SK-N-SH (cell line): ENCODE data around the gene ATG2A. TPM values are rescaled to one million over a fixed set of nuclear protein-coding genes. Genes with fewer than 3 reads are reported as not detected.

ENCODE experiments used
- CTCF ChIA-PET: fragments of 300-600, 350-600 bp; formaldehyde crosslinking; extraction: SDS; loops from one replicate; lab custom pipeline; 2021; lab: Yijun Ruan, JAX
- POLR2A ChIA-PET: fragments of 350-600 bp; sonication (Branson Sonifier 250); formaldehyde crosslinking; extraction: SDS; loops from one replicate; lab custom pipeline; 2020; ENCODE audit warnings: antibody characterized with exemption, inconsistent platforms; lab: Yijun Ruan, JAX
- DNase-seq: peaks from one replicate; pipeline ENCODE4 v3.0.0; 2012
- H2AFZ ChIP-seq: fragments of 200-600 bp; sonication (generic); 2 replicates; pipeline ENCODE4 v1.8.1; 2016; ENCODE audit warnings: antibody characterized with exemption, mild to moderate bottlenecking, low read depth
- H3F3A ChIP-seq: fragments of 200-600 bp; sonication (generic); replicated peaks from 2 replicates; pipeline ENCODE3; 2016; ENCODE audit warnings: antibody characterized with exemption, mild to moderate bottlenecking; ENCODE audit not compliant: insufficient read depth
- H3K27ac ChIP-seq, 2 experiments: fragments of 200-500 bp in 1 of 2; fragments of 200-600 bp in 1 of 2; sonication (Bioruptor generic) in 1 of 2; sonication (generic), shearing (Covaris generic) in 1 of 2; 2 replicates each; pipeline versions ENCODE4 v1.5.1 to v1.6.1; 2014 to 2016; ENCODE audit warnings: low read depth in 2 of 2, inconsistent platforms in 1 of 2, low read length in 1 of 2, mild to moderate bottlenecking in 1 of 2, mixed read lengths in 1 of 2
- H3K27me3 ChIP-seq: fragments of 200-600 bp; sonication (generic), shearing (Covaris generic); 2 replicates; pipeline ENCODE4 v1.6.1; 2016; ENCODE audit warnings: mixed run types; ENCODE audit not compliant: insufficient read depth
- H3K36me3 ChIP-seq, 2 experiments: fragments of 200-500 bp in 1 of 2; fragments of 200-600 bp in 1 of 2; sonication (Bioruptor generic) in 1 of 2; sonication (generic) in 1 of 2; replicated peaks in 1 of 2; 2 replicates each; pipeline versions ENCODE3 to v1.5.1; 2014 to 2016; ENCODE audit warnings: low read length in 1 of 2, mild to moderate bottlenecking in 1 of 2; ENCODE audit not compliant: insufficient read depth in 2 of 2, control insufficient read depth in 1 of 2
- H3K4me1 ChIP-seq, 2 experiments: fragments of 200-500 bp in 1 of 2; fragments of 200-600 bp in 1 of 2; sonication (Bioruptor generic) in 1 of 2; sonication (generic), shearing (Covaris generic) in 1 of 2; 2 replicates each; pipeline versions ENCODE4 v1.5.1 to v1.6.1; 2014 to 2016; ENCODE audit warnings: low read depth in 1 of 2, low read length in 1 of 2, mixed run types in 1 of 2; ENCODE audit not compliant: insufficient read depth in 2 of 2, control insufficient read depth in 1 of 2
- H3K4me2 ChIP-seq: fragments of 200-600 bp; sonication (generic), shearing (Covaris generic); 2 replicates; pipeline ENCODE4 v1.6.1; 2017; ENCODE audit warnings: mixed run types
- H3K4me3 ChIP-seq, 2 experiments: fragments of 200-500 bp in 1 of 2; fragments of 200-600 bp in 1 of 2; sonication (Bioruptor generic) in 1 of 2; sonication (generic), shearing (Covaris generic) in 1 of 2; 2 replicates each; pipeline versions ENCODE4 v1.5.1 to v1.8.1; 2014 to 2016; ENCODE audit warnings: low read depth in 2 of 2, inconsistent platforms in 1 of 2, low read length in 1 of 2, mild to moderate bottlenecking in 1 of 2, mixed read lengths in 1 of 2, moderate library complexity in 1 of 2
- H3K79me2 ChIP-seq: fragments of 200-600 bp; sonication (generic); 2 replicates; pipeline ENCODE4 v1.8.1; 2017; ENCODE audit warnings: mild to moderate bottlenecking; ENCODE audit not compliant: insufficient read depth
- H3K9ac ChIP-seq: fragments of 200-600 bp; sonication (generic); 2 replicates; pipeline ENCODE4 v1.6.1; 2017; ENCODE audit warnings: mixed run types
- H3K9me2 ChIP-seq: fragments of 200-600 bp; sonication (generic); 2 replicates; pipeline ENCODE4 v1.6.1; 2017; ENCODE audit warnings: mixed run types
- H3K9me3 ChIP-seq: fragments of 200-600 bp; sonication (generic); 2 replicates; pipeline ENCODE4 v1.6.1; 2017; ENCODE audit warnings: mixed run types, mild to moderate bottlenecking, moderate library complexity
- H4K20me1 ChIP-seq: fragments of 200-600 bp; sonication (generic); 2 replicates; pipeline ENCODE4 v1.6.1; 2017; ENCODE audit warnings: mild to moderate bottlenecking, mixed run types; ENCODE audit not compliant: insufficient read depth
- CHD2 ChIP-seq: fragments of 150-350 bp; IDR thresholded peaks from 2 replicates; pipeline ENCODE4 v1.6.1; 2018; ENCODE audit warnings: low read length; ENCODE audit not compliant: partially characterized antibody
- ELF1 ChIP-seq: IDR thresholded peaks from 2 replicates; pipeline ENCODE4 v1.4.0; 2012
- EZH2phosphoT487 ChIP-seq: fragments of 200-600 bp; sonication (generic); IDR thresholded peaks from 2 replicates; pipeline ENCODE4 v1.6.1; 2017; ENCODE audit warnings: low read depth, mixed run types, mild to moderate bottlenecking, antibody characterized with exemption, moderate library complexity, borderline replicate concordance
- FOXM1 ChIP-seq: IDR thresholded peaks from 2 replicates; pipeline ENCODE4 v1.4.0; 2012; ENCODE audit warnings: low read depth, mild to moderate bottlenecking
- GABPA ChIP-seq: IDR thresholded peaks from 2 replicates; pipeline ENCODE4 v1.4.0; 2012; ENCODE audit warnings: low read depth, mild to moderate bottlenecking
- MAX ChIP-seq: IDR thresholded peaks from 2 replicates; pipeline ENCODE4 v1.4.0; 2012; ENCODE audit warnings: low read depth
- NRF1 ChIP-seq: IDR thresholded peaks from 2 replicates; pipeline ENCODE4 v1.6.1; 2012; ENCODE audit warnings: low read depth, mild to moderate bottlenecking, low read length
- RFX5 ChIP-seq: IDR thresholded peaks from 2 replicates; pipeline ENCODE4 v1.6.1; 2012; ENCODE audit warnings: mild to moderate bottlenecking, improper control_type of control experiment, low read length
- SMC3 ChIP-seq: IDR thresholded peaks from 2 replicates; pipeline ENCODE4 v1.6.1; 2012; ENCODE audit warnings: low read depth, low read length, improper control_type of control experiment
- TAF1 ChIP-seq: IDR thresholded peaks from 2 replicates; pipeline ENCODE4 v1.6.1; 2012; ENCODE audit warnings: low read depth, mild to moderate bottlenecking, low read length, moderate library complexity, borderline replicate concordance
- TCF12 ChIP-seq: IDR thresholded peaks from 2 replicates; pipeline ENCODE4 v1.4.0; 2012
- TEAD4 ChIP-seq: IDR thresholded peaks from 2 replicates; pipeline ENCODE4 v1.4.0; 2012; ENCODE audit warnings: mild to moderate bottlenecking, borderline replicate concordance; ENCODE audit not compliant: insufficient read depth
- WGBS: methylation state at CpG from one replicate; pipeline ENCODE4 v1.1.6; 2017; ENCODE audit warnings: low lambda C conversion rate; 5-methylcytosine and 5-hydroxymethylcytosine counted together
- polyA plus RNA-seq, 3 experiments: library from polyadenylated mRNA; depleted of rRNA; stranded (reverse); fragments of >200 nt; gene quantifications; 2 replicates each; pipeline ENCODE4 v1.2.3, GENCODE V29; 2012
- TF ChIP-seq, protein P1 (sequence below): fragments of 200-600 bp; sonication (generic); IDR thresholded peaks from 2 replicates; pipeline ENCODE4 v1.6.1; 2017; ENCODE audit warnings: antibody characterized with exemption, mild to moderate bottlenecking, moderate library complexity

ATG2A gene
- polyA plus RNA-seq, 1 of the 3 experiments (the other 2 are of a cell fraction), result 7.1 TPM

- no peak for TF ChIP-seq RFX5
- TF ChIP-seq SMC3, result no peak
- TF ChIP-seq ELF1, result no peak
- no peak for TF ChIP-seq GABPA
- no peak for TF ChIP-seq MAX
- TF ChIP-seq NRF1, result no peak
- no peak for TF ChIP-seq FOXM1
- TF ChIP-seq TEAD4, result peak; percentile 66
- no peak for TF ChIP-seq CHD2
- TF ChIP-seq TCF12, result peak; percentile 79
Measured at GRCh38 chr11:64868904-64869570, 48.0 kb downstream of the ATG2A start (continued).

DNA sequence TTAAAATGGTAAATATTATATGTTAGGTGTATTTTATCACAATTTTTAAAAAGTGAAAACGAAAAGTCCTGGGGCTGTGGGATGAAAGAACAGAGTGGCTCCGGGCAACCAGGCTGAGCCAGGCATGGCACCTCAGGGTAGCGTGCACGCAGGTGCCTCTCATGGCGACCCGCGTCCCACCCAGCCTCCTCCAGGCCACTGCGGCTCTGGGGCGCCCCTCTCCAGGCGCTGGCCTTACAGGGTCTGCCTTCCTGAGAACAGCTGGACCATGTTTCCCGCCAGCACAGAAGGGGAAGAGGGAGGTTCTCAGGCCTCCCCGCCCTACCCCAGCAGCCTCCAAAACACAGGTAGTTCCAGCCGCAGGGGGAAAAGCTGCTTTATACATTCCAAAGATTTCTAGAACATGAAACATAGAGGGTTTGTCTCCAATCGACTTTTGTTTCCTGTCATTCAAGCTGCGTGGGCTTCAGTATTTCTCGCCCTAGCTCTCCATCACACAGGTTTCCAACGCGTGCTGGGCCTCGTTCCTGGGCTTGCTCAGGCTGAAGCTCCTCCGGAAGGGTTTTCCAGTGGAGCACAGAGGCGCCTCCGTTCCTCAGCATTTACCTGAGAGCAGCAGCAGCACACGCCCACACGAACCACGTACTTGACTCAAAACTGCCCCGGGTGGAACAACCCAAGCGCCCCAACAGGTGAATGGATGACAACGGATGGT, 49.1 kb downstream of the ATG2A start:
- Histone ChIP-seq H3K27ac (no peak overlapping the region), H3K4me3 (no peak overlapping the region), H3K4me2 (0 out of 2 replicates have a peak overlapping the region, but pooled peaks have one; percentile 68), H3K79me2 (peaks cover 95% of the 10 kb centered on the region), H4K20me1 (peaks cover 94% of the 10 kb centered on the region), H3K27me3 (no peaks in the 10 kb centered on the region), H3F3A (peaks cover 17% of the 10 kb centered on the region), H3K9ac (no peak overlapping the region), H3K9me2 (no peaks in the 10 kb centered on the region), H3K9me3 (no peaks in the 10 kb centered on the region), H2AFZ (no peak overlapping the region), H3K4me1 (peaks cover 8 to 28% of the 10 kb centered on the region in 2 experiments; a peak in 3 of 4 replicates), H3K36me3 (peaks cover 15 to 16% of the 10 kb centered on the region in 2 experiments)
- TF ChIP-seq EZH2phosphoT487, result no peak
- TF ChIP-seq, protein P1, sequence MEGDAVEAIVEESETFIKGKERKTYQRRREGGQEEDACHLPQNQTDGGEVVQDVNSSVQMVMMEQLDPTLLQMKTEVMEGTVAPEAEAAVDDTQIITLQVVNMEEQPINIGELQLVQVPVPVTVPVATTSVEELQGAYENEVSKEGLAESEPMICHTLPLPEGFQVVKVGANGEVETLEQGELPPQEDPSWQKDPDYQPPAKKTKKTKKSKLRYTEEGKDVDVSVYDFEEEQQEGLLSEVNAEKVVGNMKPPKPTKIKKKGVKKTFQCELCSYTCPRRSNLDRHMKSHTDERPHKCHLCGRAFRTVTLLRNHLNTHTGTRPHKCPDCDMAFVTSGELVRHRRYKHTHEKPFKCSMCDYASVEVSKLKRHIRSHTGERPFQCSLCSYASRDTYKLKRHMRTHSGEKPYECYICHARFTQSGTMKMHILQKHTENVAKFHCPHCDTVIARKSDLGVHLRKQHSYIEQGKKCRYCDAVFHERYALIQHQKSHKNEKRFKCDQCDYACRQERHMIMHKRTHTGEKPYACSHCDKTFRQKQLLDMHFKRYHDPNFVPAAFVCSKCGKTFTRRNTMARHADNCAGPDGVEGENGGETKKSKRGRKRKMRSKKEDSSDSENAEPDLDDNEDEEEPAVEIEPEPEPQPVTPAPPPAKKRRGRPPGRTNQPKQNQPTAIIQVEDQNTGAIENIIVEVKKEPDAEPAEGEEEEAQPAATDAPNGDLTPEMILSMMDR, result no peak
- TF ChIP-seq TAF1, result no peak
- no peak for TF ChIP-seq SMC3
- WGBS, result 92% methylated on average over 23 of the region's 28 CpGs
- no peak for DNase-seq
- CTCF ChIA-PET, result interaction anchor here (0.9 to 3.8 kb wide), 6 partner anchors 8 to 27 kb away, joined by 3 to 34 read pairs (median 4); no protein-coding TSS in a partner anchor
- POLR2A ChIA-PET, result no interaction called here
